GM21786 (cell line): Measurements from ENCODE around the gene B4GAT1.
A peak's percentile ranks its signal among the peaks of the same experiment; 100 is the strongest.

Source experiments
- ATAC-seq: cut with Tn5 transposase; IDR thresholded peaks from one replicate; pipeline ENCODE4 v1.9.1; 2021; ENCODE audit not compliant: unreplicated experiment

Gene B4GAT1

GRCh38 chr11:66338276-66339161 is 8.9 kb downstream of the B4GAT1 start:
- no peak for ATAC-seq

- ATAC-seq: no peak
These were observed 10.1 kb downstream of the B4GAT1 start for GRCh38 chr11:66337103-66337899.

DNA sequence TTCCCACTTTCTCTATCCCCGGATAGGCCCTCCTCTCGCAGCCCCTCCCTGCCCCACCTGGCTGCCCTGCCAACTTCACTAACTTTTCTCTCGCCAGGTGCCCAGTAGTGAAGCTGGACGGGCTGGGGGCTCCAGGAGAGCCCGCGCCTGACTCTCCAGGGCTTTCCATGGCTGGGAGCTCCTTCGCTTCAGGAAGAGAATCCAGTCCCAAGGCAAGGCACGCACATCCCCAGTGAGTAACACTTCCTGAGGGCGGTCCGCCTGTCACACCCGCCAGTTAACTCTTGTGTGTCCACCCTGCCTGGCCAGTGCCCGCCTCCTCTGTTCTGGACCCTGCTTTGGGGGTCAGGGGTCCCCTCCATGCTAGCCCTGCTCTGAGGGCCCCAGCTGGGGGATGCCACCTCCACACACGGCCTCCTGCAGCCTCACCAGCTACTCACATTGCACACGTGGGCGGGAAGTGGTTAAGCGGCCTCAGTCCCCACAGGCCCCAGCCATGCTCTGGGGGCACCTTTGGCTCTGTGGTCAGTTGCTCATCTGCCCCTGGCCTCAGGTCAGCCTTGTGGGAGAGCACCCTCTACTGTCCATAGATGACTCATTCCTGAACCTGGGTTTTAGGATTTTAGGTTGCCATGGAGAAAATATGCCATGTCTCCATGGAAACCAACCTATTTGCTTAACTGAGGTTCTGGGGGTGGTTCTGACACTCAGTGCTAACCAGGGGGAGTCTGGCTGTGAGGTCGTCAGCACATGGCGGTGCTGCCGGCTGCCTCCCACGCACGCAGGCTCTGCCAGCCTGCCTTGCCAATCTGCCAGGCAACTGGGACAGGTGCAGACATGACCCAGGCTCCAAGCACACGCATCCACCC is 11.0 kb downstream of the B4GAT1 start, which contains the start of gene RIN1:
Gene RIN1 (minus strand): TSS at position 201 of the 869 bp plus-strand sequence. CDS start 32 bp downstream, at position 169.
- ATAC-seq: peak; percentile 78

DNA sequence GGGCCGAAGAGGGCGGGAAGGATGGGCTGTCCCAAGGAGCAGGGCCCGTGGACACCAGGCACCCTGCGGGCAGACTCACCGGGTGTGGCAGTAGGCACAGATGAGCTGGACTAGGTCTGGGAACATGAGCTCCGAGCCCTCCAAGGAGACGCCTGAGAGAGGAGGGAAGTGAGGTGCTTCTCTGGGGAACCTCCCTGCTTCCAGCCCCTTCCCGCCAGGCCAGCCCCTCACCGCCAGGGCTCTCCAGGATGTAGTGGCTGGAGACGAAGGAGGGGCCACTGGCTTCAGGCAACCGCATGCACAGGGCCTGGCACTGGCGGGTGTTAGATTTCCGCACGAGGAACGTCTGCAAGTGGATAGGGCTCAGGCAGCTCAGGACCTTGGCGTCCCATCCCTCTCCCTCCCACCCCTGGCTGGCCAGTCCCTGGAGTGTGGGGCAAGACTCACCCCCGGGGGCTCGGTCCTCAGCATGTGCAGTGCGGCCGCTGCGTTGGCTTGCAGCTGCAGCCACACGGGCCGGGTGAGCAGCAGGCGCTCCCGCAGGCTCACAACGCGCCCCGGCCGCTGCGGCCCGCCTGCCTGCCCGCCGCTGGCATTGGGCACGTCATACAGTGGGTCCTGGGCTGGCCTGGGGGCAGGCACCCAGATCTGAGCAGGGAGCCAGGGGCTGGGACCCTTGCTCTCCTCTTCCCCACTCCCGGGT is 11.7 kb downstream of the B4GAT1 start:
- ATAC-seq: no peak

- ATAC-seq: no peak
These were observed 12.6 kb downstream of the B4GAT1 start for GRCh38 chr11:66334605-66335442.

GRCh38 chr11:66333896-66334604 is 13.4 kb downstream of the B4GAT1 start:
- no peak for ATAC-seq

- ATAC-seq: no peak
These were observed 14.1 kb downstream of the B4GAT1 start for GRCh38 chr11:66333220-66333877.

DNA sequence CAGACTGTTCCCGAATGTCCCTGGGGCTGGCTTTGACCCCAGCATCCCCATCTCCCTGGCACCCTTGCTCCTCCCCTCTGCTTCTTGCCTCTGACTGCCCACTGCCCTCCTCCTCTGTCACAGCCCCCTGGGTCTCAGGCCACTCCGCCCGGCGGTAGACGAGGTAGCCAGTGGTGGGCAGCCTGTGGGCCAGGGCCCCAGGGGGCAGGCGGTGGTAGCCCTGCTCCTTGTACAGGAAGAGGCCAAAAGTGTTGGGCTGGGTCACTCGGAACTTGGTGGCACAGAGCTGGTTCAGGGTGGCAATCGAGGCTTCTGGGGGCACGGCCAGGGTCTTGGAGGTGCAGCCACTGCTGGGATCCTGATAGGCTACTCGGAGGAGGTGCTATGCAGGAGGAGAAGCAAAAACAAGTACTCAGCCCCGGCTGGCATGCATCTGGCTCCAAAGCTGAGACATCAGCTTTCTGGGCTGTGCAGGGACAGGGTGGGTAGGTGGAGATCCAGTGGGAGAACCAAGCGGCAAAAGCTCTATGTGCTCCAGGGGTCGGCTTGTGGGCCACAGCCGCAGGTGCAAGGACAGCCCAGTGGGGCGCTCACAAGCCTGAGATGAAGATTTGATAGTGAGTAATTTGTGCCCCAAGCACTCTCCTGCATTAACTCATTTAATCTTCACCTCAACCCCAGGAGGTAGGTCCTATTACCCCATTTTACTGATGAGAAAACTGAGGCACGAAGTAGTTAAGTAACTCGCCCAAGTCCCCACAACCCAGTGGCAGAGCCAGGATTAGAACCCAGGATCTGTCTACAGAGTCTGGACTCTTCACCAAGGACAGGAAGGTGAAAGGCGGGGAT is 14.8 kb downstream of the B4GAT1 start:
- ATAC-seq: no peak

- ATAC-seq: no peak
These were observed 15.7 kb downstream of the B4GAT1 start for GRCh38 chr11:66331542-66332370.

GRCh38 chr11:66330931-66331330 is 16.5 kb downstream of the B4GAT1 start:
- no peak for ATAC-seq

DNA sequence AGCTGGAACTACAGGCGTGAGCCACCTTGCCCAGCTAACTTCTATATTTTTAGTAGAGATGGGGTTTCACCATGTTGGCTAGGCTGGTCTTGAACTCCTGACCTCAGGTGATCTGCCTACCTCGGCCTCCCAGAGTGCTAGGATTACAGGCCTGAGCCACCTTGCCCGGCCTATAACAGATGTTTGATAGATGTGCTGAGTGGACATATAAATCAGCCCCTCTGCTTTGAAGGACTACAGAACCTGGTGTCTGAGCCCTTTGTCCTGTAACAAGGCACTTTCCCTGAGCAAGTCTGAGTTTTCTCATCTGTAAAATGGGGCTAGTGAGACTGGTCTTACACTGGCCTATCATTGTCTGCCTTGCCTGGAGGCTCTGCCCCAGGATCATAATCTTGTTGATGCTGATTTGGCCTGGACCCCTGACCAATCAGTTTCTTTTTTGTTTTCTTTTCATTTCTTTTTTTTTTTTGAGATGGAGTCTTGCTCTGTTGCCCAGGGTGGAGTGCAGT is 18.2 kb downstream of the B4GAT1 start:
- no peak for ATAC-seq

DNA sequence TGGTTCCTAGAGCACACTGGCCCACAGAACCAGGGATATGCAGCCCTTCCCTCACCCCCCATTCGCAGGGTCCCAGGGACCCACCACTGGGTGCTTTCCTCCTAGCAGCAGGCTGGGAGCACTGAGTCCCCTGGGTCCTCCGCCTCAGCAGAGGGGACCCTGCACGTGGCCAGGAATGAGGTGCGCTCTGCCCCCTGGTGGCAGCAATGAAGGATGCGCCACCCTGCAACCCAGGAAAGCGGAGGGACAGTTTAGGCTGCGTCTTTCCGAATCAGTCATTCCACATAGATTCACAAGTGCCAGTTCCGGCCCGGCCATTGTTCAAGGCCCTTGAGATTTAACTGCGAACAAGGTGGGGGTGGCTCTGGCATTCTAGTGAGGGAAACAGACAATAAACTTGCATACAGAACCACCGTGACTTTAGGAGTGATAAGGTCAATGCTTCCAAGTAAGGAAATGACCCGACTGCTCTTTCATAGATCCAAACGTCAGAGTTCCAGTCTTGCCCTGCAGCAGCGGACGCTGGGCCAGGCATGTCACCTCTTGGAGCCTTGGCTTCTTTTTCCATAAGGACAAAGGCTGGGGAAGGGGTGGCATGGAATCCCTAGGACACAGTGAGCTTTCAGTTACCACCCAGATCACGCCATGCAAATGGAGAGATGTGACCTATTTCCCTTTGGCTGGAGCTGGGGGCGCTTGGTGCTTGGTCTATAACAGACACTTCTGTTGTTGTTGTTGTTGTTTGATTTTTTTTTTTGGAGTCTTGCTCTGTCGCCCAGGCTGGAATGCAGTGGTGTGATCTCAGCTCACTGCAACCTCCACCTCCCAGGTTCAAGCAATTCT is 18.9 kb downstream of the B4GAT1 start:
- ATAC-seq: no peak

- ATAC-seq: no peak
These were observed 19.5 kb downstream of the B4GAT1 start for GRCh38 chr11:66328031-66328301.

DNA sequence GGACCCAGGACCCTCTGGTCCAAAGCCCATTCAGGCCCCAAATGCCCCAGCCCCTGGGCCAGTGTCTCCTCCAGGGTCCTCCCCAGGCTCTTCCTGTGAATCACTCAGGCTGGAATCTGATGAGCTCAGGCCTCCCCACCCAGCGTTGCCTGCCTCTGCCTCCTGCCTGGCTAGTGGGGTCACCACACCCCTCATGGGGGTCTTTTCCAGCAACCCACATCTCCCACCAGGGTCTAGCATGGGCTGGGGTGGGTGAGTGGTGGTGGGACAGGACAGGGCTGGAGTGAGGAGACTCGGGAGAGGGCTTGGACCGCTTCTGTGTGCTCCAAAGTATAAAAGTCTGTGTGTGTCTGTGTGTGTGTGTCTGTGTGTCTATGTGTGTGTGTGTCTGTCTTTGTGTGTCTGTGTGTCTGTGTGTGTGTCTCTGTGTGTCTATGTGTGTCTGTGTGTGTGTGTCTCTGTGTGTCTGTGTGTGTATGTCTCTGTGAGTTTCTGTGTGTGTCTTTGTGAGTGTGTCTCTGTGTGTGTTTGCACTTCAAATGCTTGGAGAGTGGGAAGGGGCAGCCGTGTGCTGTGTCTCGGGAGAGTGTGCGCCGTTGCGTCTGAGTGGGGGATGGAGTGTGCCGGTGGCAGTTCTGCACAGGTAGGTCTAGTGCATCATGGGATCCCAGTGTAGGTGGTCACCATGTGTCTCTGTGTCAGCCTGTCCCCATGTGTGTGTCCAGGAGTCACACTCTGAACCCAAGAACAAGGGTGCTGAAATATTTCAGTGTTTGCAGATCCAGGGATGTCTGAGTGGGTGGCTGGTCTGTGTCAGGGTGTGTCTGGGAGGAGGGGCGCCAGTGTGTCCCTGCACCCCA is 20.0 kb downstream of the B4GAT1 start:
- ATAC-seq: no peak
